Spleen (tissue), 11 donors: ENCODE measurements around the gene USP35. TPM values are rescaled to one million over a fixed set of nuclear protein-coding genes. Genes with fewer than 3 reads are reported as not detected.
"Not testable (repeated sequence)": the region's sequence is repeated elsewhere in the genome, so short reads cannot be mapped to it uniquely, and the experiment has no call there.

ENCODE experiments used
- DNase-seq: peaks from one replicate; pipeline ENCODE4 v3.0.0-alpha.2; 2020
- H3K27ac ChIP-seq, 8 donors: fragments of 200-600 bp; sonication (generic) in 7 of 8; 1 replicate in 4 of 8; 2 replicates in 4 of 8; pipeline versions ENCODE4 v1.5.0 to v1.8.0; 2016 to 2021; ENCODE audit warnings: inconsistent platforms in 4 of 8, mild to moderate bottlenecking in 4 of 8, moderate library complexity in 1 of 8
- H3K27me3 ChIP-seq, 7 donors: fragments of 200-600 bp; sonication (generic) in 6 of 7; replicated peaks in 1 of 7; 1 replicate in 4 of 7; 2 replicates in 3 of 7; pipeline versions ENCODE4 v1.5.0 to v1.8.0; 2016 to 2021; ENCODE audit warnings: inconsistent platforms in 3 of 7, mild to moderate bottlenecking in 1 of 7
- H3K36me3 ChIP-seq, 6 donors: fragments of 200-600 bp; sonication (generic) in 5 of 6; 1 replicate in 4 of 6; 2 replicates in 2 of 6; pipeline versions ENCODE4 v1.5.0 to v1.8.0; 2016 to 2021; ENCODE audit warnings: inconsistent platforms in 2 of 6
- H3K4me1 ChIP-seq, 6 donors: fragments of 200-600 bp; sonication (generic) in 5 of 6; 1 replicate in 3 of 6; 2 replicates in 3 of 6; pipeline versions ENCODE4 v1.5.0 to v1.8.0; 2016 to 2021; ENCODE audit warnings: inconsistent platforms in 3 of 6
- H3K4me3 ChIP-seq, 8 donors: fragments of 200-600 bp; sonication (generic) in 7 of 8; 1 replicate in 4 of 8; 2 replicates in 4 of 8; pipeline versions ENCODE4 v1.5.0 to v1.8.0; 2016 to 2021; ENCODE audit warnings: inconsistent platforms in 4 of 8, mild to moderate bottlenecking in 4 of 8, moderate library complexity in 2 of 8
- H3K9me3 ChIP-seq, 8 donors: fragments of 200-600 bp; sonication (generic) in 7 of 8; 1 replicate in 4 of 8; 2 replicates in 4 of 8; pipeline versions ENCODE4 v1.5.0 to v1.8.0; 2016 to 2021; ENCODE audit warnings: inconsistent platforms in 4 of 8
- CTCF ChIP-seq, 11 experiments: fragments of 200-600 bp in 7 of 11; fragments of 450-650 bp in 4 of 11; sonication (generic) in 4 of 11; IDR thresholded peaks in 8 of 11; conservative IDR thresholded peaks in 3 of 11; 1 replicate in 7 of 11; 2 replicates in 4 of 11; pipeline versions ENCODE4 v1.4.0 to v1.8.0; 2016 to 2021; ENCODE audit warnings: antibody characterized with exemption in 11 of 11, inconsistent platforms in 4 of 11, mild to moderate bottlenecking in 1 of 11
- POLR2A ChIP-seq, 3 donors: fragments of 450-650 bp; IDR thresholded peaks; one replicate each; pipeline ENCODE4 v1.5.1; 2017; ENCODE audit warnings: antibody characterized with exemption in 3 of 3, mild to moderate bottlenecking in 1 of 3
- POLR2AphosphoS5 ChIP-seq, 3 donors: sonication (generic); formaldehyde crosslinking; IDR thresholded peaks; one replicate each; pipeline ENCODE4 v1.5.1; 2017; ENCODE audit warnings: antibody characterized with exemption in 3 of 3
- WGBS, 5 donors: extraction: QIAGEN DNeasy Blood & Tissue Kit in 3 of 5; methylation state at CpG; one replicate each; pipeline versions ENCODE4 v1.1.5 to v1.1.7; 2013 to 2018; 5-methylcytosine and 5-hydroxymethylcytosine counted together
- intact Hi-C: fragments of 100-400 bp; cut with DNase I; formaldehyde crosslinking; loops from one replicate; pipeline ENCODE4 v1.15.0; 2023; ENCODE audit warnings: low total_unique reads
- polyA plus RNA-seq, 3 donors: library from polyadenylated mRNA; stranded (reverse); fragments of 200-250 nt; gene quantifications; one replicate each; pipeline ENCODE4 v1.2.1, GENCODE V29; 2013
- total RNA-seq, 7 donors: library from RNA; depleted of rRNA in 3 of 7; stranded (reverse); fragments of >200 nt in 3 of 7; fragmentation: NEBNext Ultra II Directional in 4 of 7; extraction: Animal tissue kit (Norgen Biotek cat#: 25700) in 4 of 7; gene quantifications; one replicate each; pipeline versions ENCODE4 v1.1.0 to v1.2.1, GENCODE V29; 2016 to 2021
- donor health status: healthy with polysubstance abuse.
- donor health status: DM: no; HTN: no; CAD: no; lungs with moderate emphysema.
- donor health status: DM: no; HTN: no; CAD: no.
- donor health status: Bipolar disorder and iron deficiency.
- donor health status: healthy.
- donor health status: DM: no; HTN: no; CAD: no.
- donor health status: DM: yes; HTN: yes; CAD: no.

Gene USP35
- total and polyA plus RNA-seq, 10 donors: 1.6 to 9.5 (median 6.3) TPM

DNA sequence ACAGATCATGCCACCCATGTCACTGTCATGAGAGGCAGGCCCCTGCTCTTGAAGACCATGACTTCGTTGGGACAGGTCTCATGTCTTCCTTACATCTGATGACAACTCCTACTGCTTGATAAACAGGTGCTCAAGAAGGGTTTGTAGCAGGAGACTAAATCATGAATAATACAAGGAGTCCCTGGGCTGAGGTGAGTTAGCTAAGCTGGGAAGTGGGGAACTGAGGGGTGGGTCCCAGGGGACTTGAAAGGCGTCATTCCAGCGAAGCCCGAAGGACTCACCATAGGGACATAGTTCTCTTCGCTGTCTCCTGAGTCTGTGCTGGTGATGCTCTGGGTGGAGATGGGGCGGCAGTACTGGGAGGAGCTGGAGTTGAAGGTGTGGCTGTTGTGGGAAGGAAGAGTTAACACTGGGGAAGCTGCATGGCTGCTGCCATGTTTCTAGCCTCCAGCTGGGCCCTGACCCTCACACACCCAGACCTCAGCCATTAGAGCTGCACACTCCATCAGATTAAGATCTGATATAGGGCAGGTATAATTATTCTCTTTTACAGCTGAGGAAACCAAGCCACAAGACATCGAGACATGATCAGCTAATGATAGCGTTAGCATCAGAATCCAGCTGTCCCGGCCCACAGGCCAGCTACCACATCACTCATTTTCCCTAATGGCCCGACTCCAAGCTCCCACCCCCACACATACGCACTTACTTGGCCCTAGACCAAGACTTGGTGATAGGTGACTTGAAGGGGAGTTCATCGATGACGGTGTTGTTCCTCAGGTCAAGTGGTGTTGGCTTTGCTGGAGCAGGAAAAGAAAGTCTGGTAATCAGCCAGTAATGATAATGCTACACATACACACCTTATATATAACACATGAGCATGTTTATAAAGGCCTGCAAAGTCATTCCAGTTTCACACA is 32.9 kb downstream of the USP35 start:
- no peak for TF ChIP-seq POLR2AphosphoS5 (IDR thresholded peaks at IDR 0.05)
- Histone ChIP-seq H3K4me3 (no peak overlapping the region), H3K4me1 (peaks cover 0 to 22% (median 9%) of the 10 kb centered on the region in 6 donors), H3K9me3 (no peaks in the 10 kb centered on the region), H3K27ac (no peak overlapping the region), H3K36me3 (peaks cover 0 to 100% (median 54%) of the 10 kb centered on the region in 6 donors), H3K27me3 (no peaks in the 10 kb centered on the region)
- no peak for DNase-seq
- 87 to 92% (median 90%) methylated on average over 13 of the region's 13 CpGs for WGBS, 5 donors
- intact Hi-C loops: no loop called here

DNA sequence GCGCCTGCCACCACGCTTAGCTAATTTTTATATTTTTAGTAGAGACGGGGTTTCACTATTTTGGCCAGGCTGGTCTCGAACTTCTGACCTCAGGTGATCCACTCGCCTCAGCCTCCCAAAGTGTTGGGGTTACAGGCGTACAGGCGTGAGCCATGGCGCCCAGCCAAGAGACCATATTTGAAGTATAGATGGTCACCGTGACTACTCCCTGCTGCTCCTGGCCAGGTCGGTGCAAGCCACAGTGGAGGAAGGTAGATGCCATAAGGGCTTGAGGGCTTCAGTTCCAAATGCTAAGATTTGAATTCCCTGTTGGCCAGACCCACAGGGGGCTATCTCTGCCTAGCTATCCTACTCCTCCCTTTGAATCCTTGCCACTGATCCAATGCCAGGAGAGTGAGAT is 34.0 kb downstream of the USP35 start:
- peaks cover 0 to 33% (median 10%) of the 10 kb centered on the region in 6 donors for H3K4me1 ChIP-seq
- WGBS, 5 donors: 85 to 92% (median 86%) methylated on average over 10 of the region's 10 CpGs
- H3K36me3 ChIP-seq: peaks cover 0 to 91% (median 54%) of the 10 kb centered on the region in 6 donors
- DNase-seq, H3K9me3 ChIP-seq, H3K4me3 ChIP-seq, H3K27me3 ChIP-seq, intact Hi-C loops, H3K27ac ChIP-seq: not testable (repeated sequence)

- H3K4me3 ChIP-seq: no peak overlapping the region
- no peaks in the 10 kb centered on the region for H3K27me3 ChIP-seq
- no peaks in the 10 kb centered on the region for H3K9me3 ChIP-seq
- DNase-seq: no peak
- H3K27ac ChIP-seq: no peak overlapping the region
- intact Hi-C loops: no loop called here
- H3K36me3 ChIP-seq: peaks cover 0 to 84% (median 50%) of the 10 kb centered on the region in 6 donors
- TF ChIP-seq POLR2AphosphoS5 (IDR thresholded peaks at IDR 0.05) (no peak), CTCF (IDR thresholded peaks at IDR 0.05 in 8 of 11, conservative IDR thresholded peaks at IDR 0.05 in 3 of 11) (no peak), POLR2A (IDR thresholded peaks at IDR 0.05) (no peak)
- 71 to 81% (median 75%) methylated on average over 9 of the region's 9 CpGs for WGBS, 5 donors
- H3K4me1 ChIP-seq: peaks cover 0 to 40% (median 15%) of the 10 kb centered on the region in 6 donors
Measured at GRCh38 chr11:78223320-78223954, 34.7 kb downstream of the USP35 start.

DNA sequence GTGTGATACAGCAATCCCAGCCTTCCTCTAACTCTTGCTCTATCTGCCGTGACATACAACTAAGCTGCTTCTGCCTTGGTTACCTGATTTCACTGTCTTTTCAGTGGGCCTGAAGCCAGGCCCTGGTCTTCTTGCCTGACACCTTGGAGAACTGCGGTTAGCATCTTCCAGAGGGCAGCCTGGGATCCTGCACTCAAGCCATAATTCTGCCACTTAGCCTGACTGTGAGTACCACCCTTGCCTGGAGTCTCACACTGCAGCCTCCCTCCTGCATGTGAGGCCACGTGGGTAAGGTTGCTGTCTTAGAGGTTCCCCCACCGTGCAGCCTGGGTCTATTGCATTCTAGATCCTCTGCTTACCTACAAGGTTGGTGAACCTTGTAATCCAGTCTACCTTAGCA is 35.8 kb downstream of the USP35 start:
- DNase-seq: no peak
- H3K9me3 ChIP-seq: no peaks in the 10 kb centered on the region
- no peak overlapping the region for H3K27ac ChIP-seq
- 88 to 94% (median 91%) methylated on average over 4 of the region's 4 CpGs for WGBS, 5 donors
- H3K4me3 ChIP-seq: no peak overlapping the region
- H3K4me1 ChIP-seq: peaks cover 0 to 46% (median 18%) of the 10 kb centered on the region in 6 donors
- H3K36me3 ChIP-seq: peaks cover 0 to 73% (median 40%) of the 10 kb centered on the region in 6 donors
- intact Hi-C loops: no loop called here
- no peak for TF ChIP-seq POLR2A (IDR thresholded peaks at IDR 0.05)
- no peak for TF ChIP-seq CTCF (IDR thresholded peaks at IDR 0.05 in 8 of 11, conservative IDR thresholded peaks at IDR 0.05 in 3 of 11)
- no peak for TF ChIP-seq POLR2AphosphoS5 (IDR thresholded peaks at IDR 0.05)
- no peaks in the 10 kb centered on the region for H3K27me3 ChIP-seq

- no peak for TF ChIP-seq CTCF (IDR thresholded peaks at IDR 0.05 in 8 of 11, conservative IDR thresholded peaks at IDR 0.05 in 3 of 11)
- no peak for TF ChIP-seq POLR2AphosphoS5 (IDR thresholded peaks at IDR 0.05)
- TF ChIP-seq POLR2A (IDR thresholded peaks at IDR 0.05): no peak
- intact Hi-C loops: loop anchor here (5.0 kb wide), 1 partner anchor 342 kb away; no protein-coding TSS in a partner anchor
- DNase-seq: no peak
- no peaks in the 10 kb centered on the region for H3K27me3 ChIP-seq
- 91 to 93% (median 92%) methylated on average over 7 of the region's 7 CpGs for WGBS, 5 donors
- H3K9me3 ChIP-seq: no peaks in the 10 kb centered on the region
- no peak overlapping the region for H3K4me3 ChIP-seq
- H3K4me1 ChIP-seq: peaks cover 0 to 46% (median 18%) of the 10 kb centered on the region in 6 donors
- H3K36me3 ChIP-seq: peaks cover 0 to 68% (median 36%) of the 10 kb centered on the region in 6 donors
- no peak overlapping the region for H3K27ac ChIP-seq
Measured at GRCh38 chr11:78224906-78225420, 36.2 kb downstream of the USP35 start.
